NCI-H748 (cell line): ENCODE data around the gene PLEKHA5.
A peak's percentile ranks its signal among the peaks of the same experiment; 100 is the strongest.

ENCODE experiments used
- DNase-seq: peaks from one replicate; lab custom pipeline; 2025; ENCODE audit not compliant: unreplicated experiment; lab: John Stamatoyannopoulos, UW

PLEKHA5 gene

DNA sequence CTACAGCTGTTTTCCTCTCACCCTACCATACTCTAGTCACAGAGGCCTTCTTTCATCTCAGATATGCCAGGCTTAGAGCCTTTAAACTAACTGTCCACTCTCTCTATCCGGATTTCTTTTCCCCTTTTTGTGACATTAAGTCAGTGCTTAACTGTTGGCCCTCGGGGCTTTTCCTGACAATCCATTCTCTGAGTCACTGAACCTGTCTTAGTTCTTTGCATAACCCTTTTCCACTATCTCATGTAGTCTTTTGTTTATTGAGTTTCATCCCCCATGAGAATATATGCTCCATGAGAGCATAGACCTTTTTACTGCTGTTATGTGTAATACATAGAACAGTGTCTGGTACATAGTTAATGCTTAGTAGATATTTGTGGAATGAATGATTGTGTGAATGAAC, 68.7 kb downstream of the PLEKHA5 start:
- peak; percentile 23 for DNase-seq

DNA sequence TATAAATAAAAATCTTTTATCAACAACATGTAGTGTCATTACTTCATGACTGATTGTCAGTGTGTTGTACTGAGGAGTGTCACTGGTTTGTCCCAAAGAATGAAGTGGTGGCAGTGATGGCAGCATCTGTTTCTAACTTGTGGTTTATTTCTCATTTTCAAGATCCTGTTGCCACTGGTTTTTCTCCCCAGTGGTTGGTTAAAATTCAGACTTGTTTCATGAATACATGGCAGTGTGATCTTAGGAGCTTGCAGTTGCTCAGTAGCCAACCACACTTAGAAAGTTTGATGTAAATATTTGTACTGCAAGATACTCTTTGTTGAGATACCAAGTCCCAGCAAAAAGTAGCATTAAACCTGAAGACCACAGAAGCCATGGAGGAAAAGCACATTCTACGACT, 69.8 kb downstream of the PLEKHA5 start:
- no peak for DNase-seq

- DNase-seq, result no peak
Measured at GRCh38 chr12:19200261-19200660, 70.7 kb downstream of the PLEKHA5 start.

DNA sequence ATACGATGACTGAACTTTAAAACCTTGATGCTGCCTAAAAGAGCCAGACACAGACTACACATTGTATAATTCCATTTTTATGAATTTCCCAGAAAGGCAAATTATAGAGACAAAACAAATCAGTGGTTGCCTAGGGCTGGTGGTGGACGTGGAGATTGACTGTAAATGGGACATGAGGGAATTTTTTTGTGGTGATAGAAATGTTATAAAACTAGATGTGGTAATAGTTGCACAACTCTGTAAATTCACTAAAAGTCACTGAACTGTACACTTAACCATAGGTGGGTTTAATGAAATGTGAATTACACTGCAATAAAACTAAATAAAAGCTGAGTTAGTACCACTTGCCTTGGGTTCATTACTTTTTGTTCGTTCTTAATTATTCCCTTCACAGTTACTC, 72.1 kb downstream of the PLEKHA5 start:
- no peak for DNase-seq

- no peak for DNase-seq
Measured at GRCh38 chr12:19203013-19203412, 73.5 kb downstream of the PLEKHA5 start.

- no peak for DNase-seq
Measured at GRCh38 chr12:19203539-19204506, 74.3 kb downstream of the PLEKHA5 start.

GRCh38 chr12:19205120-19205519, 75.6 kb downstream of the PLEKHA5 start:
- peak; percentile 54 for DNase-seq

- no peak for DNase-seq
Measured at GRCh38 chr12:19206493-19207077, 77.1 kb downstream of the PLEKHA5 start.

DNA sequence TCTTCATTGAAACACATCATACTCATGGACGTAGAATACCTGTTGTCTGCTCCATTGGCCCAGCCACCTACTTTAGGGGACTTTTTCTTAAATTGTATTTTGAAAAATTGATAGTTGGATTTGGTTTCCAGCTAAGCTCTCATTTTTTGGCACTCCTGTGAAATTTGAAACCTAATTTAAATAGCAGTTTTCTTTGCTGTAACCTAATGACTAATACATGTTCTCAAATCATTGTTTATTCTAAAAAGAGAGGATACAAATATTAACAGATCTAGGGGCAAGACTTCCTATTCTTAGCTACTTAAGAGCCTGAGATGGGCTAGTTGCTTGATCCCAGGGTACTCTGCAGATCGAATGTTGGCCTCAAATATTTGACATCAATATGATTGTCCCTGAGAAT, 78.9 kb downstream of the PLEKHA5 start:
- no peak for DNase-seq

- DNase-seq, result no peak
Measured at GRCh38 chr12:19209661-19210060, 80.1 kb downstream of the PLEKHA5 start.

GRCh38 chr12:19211802-19212201, 82.3 kb downstream of the PLEKHA5 start:
- no peak for DNase-seq

GRCh38 chr12:19212245-19212644, 82.7 kb downstream of the PLEKHA5 start:
- no peak for DNase-seq

DNA sequence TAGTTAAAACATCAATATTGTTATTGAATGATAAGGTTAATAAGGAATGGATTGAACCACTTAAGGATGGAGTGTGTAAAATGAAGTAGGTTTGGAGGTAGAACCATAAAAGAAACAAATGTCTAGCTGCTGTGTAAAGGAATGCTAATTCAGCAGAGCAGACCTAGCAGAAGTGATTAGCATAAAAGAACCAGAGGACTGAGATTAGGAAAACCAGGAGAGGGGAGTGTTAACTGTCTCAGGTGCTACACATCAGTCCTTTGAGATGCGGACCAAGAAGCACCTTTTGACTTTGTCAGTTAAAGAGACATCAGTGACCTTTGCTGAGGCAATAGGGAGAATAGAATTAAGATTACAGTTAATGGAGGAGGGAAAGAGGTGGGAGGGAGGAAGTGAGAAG, 84.5 kb downstream of the PLEKHA5 start:
- no peak for DNase-seq

- DNase-seq, result no peak
Measured at GRCh38 chr12:19215115-19215514, 85.6 kb downstream of the PLEKHA5 start.

DNA sequence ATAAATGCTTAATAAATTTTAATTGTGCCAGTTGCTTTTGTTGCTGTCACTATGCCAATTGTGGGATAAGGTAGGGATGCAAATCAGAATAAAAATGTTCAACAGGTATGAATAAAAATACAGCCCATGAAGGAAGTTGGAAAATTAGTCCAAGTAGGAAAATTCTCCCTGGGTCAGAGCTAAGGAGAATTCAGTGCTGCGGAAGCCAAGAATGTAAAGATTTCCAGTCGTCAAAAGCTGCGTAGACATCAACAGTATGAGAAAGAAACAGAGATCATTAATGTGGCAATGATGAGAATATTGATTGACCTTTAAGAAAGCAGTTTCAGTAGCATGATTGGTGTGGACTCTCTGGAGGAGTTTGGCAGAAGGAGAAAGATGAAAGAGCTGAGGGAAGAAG, 87.9 kb downstream of the PLEKHA5 start:
- DNase-seq, result no peak

DNA sequence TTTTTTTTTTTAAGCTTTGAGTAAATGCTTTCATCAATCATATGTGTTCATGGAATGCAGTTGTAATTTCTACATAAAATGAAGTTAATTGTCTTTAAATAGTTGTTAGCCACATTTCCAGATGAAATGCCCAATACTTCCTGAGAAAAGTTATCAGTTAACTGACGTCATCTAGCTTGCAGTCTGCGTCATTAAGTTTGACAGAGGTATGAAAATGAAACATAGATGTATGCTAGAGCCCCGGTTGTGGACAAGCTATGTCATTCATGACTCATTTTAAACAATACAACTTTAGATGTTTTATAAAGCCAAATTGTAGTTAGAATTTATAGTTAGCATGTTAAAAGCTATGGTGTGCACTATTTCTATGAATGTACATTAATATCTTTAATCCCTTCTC, 90.7 kb downstream of the PLEKHA5 start:
- DNase-seq, result no peak

GRCh38 chr12:19220852-19221466, 91.4 kb downstream of the PLEKHA5 start:
- no peak for DNase-seq

- peak; percentile 19 for DNase-seq
Measured at GRCh38 chr12:19222558-19222957, 93.0 kb downstream of the PLEKHA5 start.

GRCh38 chr12:19223018-19223417, 93.5 kb downstream of the PLEKHA5 start:
- DNase-seq, result peak; percentile 73

- DNase-seq, result no peak
Measured at GRCh38 chr12:19223695-19224094, 94.2 kb downstream of the PLEKHA5 start.

DNA sequence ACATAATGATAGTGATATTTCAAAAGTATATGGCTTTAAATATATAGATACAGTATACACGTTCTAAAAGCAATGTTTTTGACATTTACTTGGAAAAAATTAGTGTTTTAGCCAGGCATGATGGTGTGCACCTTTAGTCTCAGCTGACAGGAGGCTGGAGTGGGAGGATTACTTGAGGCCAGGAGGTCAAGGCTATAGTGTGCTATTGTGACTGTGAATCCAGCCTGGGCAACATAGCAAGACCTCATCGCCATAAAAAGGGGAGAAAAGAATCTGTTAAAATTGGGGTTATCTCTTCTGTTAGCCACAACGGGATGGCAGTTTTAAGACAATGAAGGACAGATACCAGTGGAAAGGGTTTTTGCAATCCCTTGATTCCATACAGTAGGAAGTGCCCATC, 95.2 kb downstream of the PLEKHA5 start:
- DNase-seq, result no peak
